ENCODE measurements around the gene GTF3A.

- TF ChIP-seq CTCF (IDR thresholded peaks at IDR 0.05) (no peak), POLR2A (IDR thresholded peaks at IDR 0.05; ENCODE audit: low read depth) (no peak)
Observed at GRCh38 chr13:27395007-27395510, 29.4 kb upstream of the GTF3A start.
